Skeletal muscle cell (primary cell): Measurements from ENCODE around the gene FXYD3.
A peak's percentile ranks its signal among the peaks of the same experiment; 100 is the strongest.
"Not testable (repeated sequence)": the region's sequence is repeated elsewhere in the genome, so short reads cannot be mapped to it uniquely, and the experiment has no call there.

Source experiments
- DNase-seq: peaks from one replicate; pipeline ENCODE4 v3.0.0-alpha.2; 2010; ENCODE audit warnings: low read depth
- H3K4me3 ChIP-seq: 2 replicates; pipeline ENCODE4 v1.5.1; 2011; ENCODE audit warnings: low read depth, mild to moderate bottlenecking, control low read depth, low read length, moderate library complexity

The FXYD3 gene

DNA sequence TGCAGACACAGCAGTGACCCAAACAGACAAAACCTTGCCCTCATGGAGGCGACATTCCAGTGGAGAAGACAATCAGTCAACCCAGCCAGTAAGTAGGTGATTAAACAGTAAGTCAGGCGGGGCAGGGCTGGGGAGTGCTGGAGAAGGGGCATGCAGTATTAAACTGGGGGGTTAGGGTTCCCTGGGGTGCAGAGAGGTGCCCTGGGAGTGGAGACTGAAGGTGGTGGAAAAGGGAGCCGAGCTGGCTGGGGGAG, 31.2 kb upstream of the FXYD3 start:
- H3K4me3 ChIP-seq, result no peak overlapping the region
- DNase-seq, result no peak

DNA sequence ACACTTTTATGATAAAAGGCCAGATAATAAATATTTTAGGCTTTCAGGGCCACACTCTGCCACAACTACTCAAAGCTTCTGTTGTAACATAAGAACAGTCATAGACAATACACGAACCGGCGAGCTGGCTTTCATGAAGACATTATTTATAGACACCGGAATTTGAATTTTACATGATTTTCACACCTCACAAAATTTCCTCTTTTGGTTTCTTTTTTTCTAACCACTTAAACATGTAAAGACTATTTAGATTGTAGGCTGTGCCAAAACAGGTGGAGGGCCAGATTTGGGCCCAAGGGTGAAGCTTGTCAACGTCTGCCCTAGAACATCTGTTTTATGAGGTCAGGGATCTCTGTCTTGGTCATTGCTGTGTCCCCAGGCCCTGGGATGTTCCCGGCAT, 29.7 kb upstream of the FXYD3 start:
- DNase-seq, result no peak

DNA sequence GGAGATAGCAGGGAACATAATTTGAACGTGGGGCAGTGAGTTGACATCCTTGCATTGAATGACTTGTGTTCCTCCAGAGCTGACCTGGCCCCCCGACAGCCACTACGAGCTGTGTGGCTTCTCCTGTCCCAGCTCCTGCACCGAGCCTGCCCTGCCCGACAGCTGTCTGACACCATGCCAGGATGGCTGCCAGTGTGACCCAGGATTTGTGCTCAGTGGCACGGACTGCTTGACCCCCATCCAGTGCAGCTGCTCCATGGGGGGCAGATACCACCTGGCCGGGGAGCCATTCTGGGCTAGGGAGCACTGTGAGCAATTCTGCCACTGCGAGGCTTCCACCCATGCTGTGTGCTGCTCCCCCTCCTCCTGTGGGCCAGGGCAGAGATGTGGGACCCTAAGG, 29.2 kb upstream of the FXYD3 start:
- DNase-seq, result no peak
- no peak overlapping the region for H3K4me3 ChIP-seq

More for the DNA sequence above, 29.7 kb upstream of the FXYD3 start:
- H3K4me3 ChIP-seq, result no peak overlapping the region

DNA sequence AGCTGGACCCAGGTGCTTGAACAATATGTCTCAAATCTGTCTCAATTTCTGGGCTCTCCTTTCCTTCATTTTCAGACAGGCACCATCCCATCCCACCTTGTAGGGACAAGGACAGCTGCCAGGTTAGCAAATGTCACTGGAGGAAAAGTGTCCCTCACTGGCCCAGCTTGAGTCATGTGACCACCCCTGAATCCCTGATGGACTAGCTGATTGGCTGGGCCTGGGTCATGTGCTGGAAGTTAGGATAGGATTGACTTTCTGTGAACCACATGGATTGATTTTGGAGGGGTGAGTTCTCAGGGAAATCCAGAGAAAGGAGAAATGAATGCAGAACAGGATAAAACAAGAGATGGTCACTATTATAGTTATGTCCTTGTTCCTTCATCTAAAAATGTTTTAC, 28.2 kb upstream of the FXYD3 start:
- no peak overlapping the region for H3K4me3 ChIP-seq
- DNase-seq, result no peak

DNA sequence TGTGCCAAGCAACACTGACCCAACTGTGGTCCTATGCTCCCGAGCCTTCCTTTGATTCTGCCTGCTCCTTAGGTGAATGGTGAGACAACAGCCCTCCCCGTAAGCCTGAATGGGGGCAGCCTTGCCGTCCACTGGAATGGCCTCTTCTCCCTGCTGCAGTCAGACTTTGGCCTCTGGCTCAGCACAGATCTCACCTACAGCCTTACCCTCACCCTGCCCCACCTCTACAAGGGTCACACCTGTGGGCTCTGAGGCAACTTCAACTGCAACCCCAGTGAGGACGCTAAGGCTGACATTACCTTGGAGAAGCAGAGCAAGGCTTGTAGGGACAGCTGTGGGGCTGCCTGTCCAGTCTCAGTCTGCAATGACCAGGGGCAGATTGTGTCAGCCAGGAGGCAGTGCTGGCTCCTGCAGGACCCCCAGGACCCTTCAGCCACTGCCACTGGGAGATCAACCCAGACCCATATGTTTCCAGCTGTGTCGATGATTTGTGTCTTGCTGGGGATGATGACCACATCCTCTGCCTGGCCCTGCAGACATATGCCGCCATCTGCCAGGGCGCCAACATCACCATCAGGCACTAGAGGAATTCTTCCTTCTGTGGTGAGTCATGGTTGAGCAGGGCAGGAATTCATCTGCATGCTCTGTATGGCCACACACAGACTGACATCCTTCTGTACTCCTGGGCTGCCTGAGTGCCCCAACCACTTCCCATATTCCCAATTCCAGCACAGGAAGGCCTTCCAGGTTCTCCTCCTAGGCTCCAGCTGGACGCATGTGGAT, 27.3 kb upstream of the FXYD3 start:
- H3K4me3 ChIP-seq, result no peak overlapping the region
- peak; percentile 59 for DNase-seq

DNA sequence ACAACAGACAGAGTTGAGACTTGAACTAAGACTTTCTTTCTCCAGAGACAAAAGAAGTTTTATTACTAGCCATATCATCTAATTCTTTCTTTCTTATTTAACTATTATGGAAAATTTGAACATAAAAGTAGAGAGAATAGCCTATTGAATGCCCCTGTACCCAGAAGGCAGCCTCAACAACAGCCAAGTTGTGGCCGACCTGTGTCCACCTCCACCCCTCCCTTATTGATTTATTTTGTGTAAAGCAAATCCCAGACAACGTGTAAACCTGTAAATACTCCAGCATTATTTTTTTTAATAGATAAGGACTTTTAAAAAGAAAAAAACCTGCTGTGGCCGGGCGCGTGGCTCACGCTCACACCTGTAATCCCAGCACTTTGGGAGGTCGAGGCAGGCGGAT, 26.1 kb upstream of the FXYD3 start:
- no peak overlapping the region for H3K4me3 ChIP-seq
- DNase-seq, result no peak

DNA sequence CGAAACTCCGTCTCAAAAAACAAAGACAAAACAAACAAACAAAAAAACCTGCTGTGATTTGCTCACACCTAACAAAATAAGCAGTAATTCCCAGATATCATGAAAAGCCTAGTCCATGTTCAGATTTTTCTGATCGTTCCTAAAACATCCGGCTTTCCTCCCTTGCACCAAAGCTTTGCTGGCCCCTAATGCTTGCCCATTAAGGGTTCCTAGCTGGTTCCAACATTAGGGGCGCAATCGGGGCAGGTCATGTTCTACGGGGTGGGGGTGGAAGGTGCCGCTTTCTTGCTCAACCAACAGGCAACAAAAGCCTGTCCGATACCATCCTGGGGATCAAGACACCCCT, 25.5 kb upstream of the FXYD3 start:
- no peak overlapping the region for H3K4me3 ChIP-seq
- DNase-seq, result no peak

DNA sequence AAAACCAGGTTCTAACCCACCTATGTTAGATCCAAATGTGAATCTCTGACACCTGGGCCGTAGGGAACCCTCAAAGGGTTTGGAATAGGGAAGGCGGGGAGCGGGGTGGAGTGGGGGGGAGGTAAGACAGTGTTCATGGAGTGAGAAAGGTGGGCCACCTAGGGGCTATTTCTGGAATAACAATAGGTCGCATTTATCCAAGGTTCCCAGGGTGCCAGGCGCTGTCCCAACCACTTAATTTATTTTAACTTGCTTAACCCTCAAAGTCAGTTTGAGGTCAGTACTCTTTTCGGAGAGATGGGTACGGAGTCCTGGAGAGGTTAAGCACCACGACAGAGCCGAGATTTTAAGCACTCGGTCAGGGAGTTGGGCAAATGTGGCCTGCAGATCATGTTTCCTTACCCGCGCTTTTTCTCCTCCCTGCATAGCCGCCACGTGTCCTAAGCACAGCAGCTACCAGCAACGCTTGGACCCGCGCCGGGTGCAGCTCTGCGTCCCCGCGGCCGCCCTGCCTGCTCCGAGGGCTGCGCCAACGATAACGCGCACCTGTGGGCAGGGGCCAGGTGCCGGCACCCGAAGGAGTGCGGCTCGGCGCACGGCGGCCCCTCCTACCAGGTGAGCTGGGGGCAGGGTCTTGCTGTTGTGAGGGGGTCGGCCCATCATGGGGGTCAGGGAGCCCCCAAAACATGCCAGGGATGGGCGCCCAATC, 25.0 kb upstream of the FXYD3 start:
- DNase-seq, result no peak
- peak overlapping the region; percentile 22 for H3K4me3 ChIP-seq

DNA sequence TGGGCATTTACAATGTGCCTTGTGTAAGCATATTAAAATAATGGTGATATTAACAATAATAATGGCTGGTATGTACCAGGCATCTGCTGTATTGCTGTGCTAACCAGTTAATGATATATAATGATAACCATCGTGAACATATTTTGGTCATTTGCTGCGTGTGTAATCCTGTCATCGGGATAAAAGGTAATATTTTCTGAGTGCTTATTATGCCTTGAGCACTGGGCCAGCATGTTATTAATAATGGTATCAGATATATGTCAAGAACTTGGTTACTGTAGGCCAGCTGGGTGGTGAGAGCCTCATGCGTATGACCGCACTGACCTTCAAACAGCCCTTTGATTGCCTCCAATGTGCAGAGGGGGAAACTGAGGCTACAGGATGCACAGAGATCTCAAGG, 22.2 kb upstream of the FXYD3 start:
- no peak for DNase-seq

DNA sequence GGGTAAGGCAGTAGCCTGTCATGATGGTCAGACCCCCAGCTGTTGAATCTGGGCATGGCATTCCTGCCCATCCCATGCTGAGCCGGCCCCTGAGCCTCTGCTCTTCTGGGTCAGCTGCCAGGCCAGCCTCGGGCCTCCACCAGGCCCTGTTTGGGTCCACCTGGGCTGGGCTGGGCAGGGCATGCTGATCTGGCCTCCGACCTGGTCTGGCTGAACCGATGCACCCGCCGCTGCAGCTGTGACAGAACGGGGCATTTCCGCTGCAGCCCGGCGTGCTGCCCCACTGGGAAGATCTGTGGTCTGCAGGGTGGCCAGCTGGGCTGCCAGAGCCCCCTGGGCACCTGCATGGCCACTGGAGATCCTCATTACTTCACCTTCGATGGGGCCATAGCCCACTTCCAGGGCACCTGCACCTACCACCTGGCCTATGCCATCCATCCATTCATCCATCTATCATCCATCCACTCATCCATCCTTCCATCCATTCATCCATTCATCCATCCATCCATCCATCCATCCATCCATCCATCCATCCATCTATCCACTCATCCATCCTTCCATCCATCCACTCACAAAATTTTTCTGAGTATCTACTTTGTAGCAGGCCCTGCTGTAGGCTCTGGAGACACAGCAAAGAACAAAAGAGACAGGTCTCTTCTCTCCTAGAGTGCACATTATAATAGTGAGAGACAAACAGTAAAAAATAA, 21.5 kb upstream of the FXYD3 start:
- DNase-seq, result no peak
- no peak overlapping the region for H3K4me3 ChIP-seq

More for the DNA sequence above, 22.2 kb upstream of the FXYD3 start:
- no peak overlapping the region for H3K4me3 ChIP-seq

DNA sequence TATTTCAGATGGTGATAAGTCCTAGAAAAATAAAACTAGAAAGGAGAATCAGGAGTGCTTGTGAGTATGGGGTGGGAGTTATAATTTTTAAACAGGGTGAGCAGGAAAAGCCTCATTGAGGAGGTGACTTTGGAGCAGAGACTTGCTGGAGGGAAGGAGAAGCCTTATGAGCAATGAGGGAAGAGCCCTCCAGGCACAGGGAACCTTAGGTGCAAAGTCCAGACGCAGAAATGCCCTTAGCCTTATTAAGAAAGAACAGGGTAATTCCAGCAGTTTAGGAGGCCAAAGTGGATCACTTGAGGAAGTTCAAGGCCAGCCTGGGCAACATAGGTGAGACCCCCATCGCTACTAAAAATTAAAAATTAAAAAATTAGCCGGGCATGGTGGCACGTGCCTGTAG, 21.0 kb upstream of the FXYD3 start:
- no peak for DNase-seq
- H3K4me3 ChIP-seq, result no peak overlapping the region

DNA sequence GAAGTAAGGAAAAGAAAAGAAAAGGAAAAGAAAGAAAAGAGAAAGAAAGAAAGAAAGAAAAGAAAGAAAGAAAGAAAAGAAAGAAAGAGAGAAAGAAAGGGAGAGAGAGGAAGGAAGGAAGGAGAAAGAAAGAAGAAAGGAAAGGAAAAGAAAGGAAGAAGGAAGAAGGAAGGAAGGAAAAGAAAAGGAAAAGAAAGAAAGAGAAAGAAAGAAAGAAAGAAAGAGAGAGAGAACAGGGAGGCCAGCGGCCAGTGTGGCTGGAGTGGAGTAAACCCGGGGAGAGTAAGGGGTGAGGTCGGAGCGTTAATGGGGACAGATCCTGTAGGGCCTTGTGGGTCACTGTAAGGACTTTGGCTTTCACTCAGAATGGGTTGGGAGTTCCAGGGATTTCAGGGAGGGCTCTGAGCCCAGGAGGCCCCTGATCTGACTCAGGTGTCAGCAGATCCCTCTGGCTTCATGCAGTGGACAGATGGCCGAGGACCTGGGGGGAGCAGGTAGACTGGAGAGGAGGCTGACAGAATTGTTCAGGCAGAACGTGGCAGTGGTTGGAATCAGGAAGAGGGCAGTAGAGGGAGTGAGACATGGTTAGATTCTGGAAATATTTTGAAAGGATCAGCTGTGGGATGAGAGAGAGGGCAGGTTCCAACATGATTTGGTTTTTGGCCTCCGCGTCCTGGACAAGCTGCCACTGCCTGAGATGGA, 19.8 kb upstream of the FXYD3 start:
- no peak overlapping the region for H3K4me3 ChIP-seq
- no peak for DNase-seq

DNA sequence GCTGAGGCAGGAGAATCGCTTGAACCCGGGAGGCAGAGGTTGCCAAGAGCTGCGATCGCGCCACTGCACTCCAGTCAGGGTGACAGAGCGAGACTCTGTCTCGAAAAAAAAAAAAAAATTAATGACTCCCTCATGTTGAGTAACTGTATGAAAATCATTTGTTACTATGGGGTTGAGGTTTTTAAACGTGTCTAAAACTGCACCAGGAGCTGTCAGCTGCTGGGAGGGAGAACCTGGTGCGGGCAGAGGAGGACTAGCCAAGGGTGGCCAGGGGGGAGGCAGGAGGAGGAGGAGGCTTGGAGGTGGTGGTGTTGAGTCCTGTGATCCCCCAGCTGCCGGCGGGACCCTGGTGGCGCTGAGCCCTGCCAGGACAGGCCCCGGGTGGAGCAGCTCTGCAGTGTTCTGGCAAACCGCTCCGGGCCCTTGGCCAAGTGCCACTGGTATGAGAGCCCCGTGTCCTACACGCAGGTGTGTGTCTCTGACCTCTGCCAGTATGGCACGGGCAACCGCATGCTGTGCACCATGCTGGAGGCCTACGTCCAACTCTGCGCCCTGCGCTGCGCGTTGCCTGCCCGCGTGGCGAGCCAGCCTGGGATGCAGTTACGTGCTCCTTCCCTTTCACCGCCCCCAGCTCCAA, 17.1 kb upstream of the FXYD3 start:
- no peak for DNase-seq
- no peak overlapping the region for H3K4me3 ChIP-seq

DNA sequence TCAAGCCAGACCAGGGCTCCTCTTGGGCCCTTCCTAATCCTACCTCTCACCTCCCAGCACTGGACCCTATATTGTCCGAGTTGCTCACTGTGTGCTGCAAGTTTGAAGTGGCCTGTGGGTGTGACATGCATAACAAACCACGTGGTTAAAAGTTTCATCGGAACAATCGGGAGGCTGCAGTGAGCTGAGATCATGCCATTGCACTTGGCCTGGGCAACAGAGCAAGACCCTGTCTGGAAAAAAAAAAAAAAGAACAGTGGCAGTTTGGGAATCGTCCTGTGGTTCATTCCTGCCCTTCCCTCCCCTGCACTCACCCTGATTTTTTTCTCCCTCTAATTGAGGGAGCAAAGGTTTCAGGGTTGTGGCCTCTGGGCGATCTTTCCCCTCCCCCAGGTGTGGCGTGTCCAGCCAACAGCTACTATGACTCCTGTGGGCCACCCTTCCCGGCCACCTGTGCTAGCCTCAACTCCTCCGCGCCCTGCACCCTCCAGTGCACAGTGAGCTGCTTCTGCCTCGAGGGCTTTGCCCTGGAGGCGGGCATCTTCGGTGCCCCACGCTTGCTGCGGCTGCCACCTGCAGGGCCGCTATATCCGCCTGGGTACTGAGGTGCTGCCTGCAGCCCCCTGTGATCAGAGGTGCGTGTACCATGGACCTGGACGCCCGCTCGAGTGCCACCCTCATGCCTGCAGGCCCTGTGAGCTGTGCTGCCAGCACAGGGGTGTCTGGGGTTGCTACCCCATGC, 16.3 kb upstream of the FXYD3 start:
- no peak for DNase-seq
- H3K4me3 ChIP-seq, result no peak overlapping the region

DNA sequence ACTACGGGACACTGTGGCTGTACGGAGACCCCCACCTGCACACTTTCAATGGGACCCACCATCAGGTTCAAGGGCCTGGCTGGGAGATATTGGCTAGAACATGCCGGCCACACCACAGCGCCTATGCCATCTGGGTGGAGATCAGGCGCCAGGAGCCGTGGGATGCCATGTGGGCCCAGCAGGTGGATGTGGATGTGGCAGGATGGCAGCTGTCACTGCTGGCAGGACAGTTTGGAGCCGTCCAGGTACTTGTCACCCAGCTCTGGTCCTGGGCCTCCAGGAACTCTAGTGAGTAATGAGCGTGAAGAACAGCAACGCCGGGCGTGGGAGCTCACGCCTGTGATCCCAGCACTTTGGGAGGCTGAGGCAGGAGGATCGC, 15.7 kb upstream of the FXYD3 start:
- DNase-seq, result no peak
- H3K4me3 ChIP-seq, result no peak overlapping the region

DNA sequence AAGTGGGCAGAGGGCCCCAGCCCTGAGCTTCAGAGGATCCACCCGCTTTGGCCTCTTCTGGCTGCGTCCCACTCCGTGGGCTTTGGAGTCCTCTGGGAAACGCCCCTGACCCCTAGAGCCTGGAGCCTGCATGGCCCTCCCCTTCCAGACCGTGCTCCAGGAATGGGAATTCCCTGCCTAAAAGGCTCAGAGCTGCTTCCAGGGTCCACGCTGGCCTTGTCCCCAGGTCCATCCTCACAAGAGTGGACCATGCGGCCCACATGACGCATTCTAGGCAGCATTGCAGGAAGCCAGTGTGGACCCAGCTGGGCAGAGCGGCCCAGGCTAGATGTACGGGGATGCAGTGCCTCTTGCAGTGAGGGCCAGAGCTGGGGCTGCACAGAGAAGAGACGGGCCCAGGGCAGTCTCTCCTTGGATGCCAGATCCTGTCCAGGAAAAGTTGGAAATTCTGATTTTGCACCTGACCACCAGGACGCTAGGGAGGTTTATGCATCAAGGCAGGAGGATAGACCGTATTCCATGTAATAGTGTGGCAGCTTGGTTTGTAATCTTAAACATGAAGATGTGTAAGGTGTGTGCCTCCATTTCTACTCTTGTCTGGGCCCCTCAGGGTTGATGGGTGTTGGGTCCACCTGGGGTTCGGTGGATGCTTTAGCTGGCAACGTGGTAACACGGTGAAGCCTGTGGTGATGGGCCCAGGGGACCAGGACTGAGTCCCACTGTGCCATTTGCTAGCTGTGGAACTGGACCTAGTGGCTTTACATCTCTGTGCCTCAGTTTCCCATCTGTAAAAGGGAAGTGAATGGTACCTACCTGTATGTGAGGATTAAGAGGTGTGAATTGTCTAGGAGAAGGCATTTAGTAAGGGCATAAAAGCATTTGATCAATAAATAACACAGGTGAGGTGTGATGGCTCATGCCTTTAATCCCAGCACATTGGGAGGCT, 14.8 kb upstream of the FXYD3 start:
- DNase-seq, result no peak
- H3K4me3 ChIP-seq, result no peak overlapping the region

DNA sequence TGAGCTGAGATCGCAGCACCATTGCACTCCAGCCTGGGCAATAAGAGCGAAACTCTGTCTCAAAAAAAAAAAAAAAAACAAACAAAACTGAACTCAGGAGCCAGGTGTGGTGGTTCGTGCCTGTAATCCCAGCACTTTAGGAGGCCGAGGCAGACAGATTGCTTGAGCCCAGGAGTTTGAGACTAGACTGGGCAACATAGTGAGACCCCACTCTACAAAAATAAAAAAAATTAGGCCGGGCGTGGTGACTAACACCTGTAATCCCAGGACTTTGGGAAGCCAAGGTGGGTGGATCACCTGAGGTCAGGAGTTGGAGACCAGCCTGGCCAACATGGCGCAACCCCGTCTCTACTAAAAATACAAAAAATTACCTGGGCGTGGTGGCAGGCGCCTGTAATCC, 13.7 kb upstream of the FXYD3 start:
- not testable (repeated sequence) for H3K4me3 ChIP-seq, DNase-seq

DNA sequence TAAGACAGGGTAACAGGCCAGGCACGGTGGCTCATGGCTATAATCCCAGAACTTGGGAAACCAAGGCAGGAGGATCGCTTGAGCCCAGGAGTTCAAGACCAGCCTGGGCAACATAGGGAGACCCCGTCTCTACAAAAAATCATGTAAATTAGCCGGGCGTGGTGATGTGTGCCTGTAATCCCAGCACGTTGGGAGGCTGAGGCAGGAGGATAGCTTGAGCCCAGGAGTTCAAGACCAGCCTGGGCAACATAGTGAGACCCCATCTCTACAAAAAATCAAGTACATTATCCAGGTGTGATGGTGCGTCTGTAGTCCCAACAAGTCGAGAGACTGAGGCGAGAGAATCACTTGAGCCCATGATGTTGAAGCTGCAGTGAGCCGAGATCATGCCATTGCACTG, 12.0 kb upstream of the FXYD3 start:
- H3K4me3 ChIP-seq, DNase-seq: not testable (repeated sequence)
